ENCODE data around the gene PHTF1.

- TF ChIP-seq POLR2A (IDR thresholded peaks at IDR 0.05; ENCODE audit: extremely low read depth, insufficient read length) (no peak), CTCF (IDR thresholded peaks at IDR 0.05; ENCODE audit: low read depth, low read length) (no peak), MAX (IDR thresholded peaks at IDR 0.05; ENCODE audit: low read depth, low read length) (no peak)
Observed at GRCh38 chr1:113802367-113803007, 43.2 kb upstream of the PHTF1 start.

All from NB4 (cell line).